Amygdala (tissue), 56 donors: ENCODE measurements around the gene ATXN2L.
A peak's percentile ranks its signal among the peaks of the same experiment; 100 is the strongest.
"Not testable (repeated sequence)": the region's sequence is repeated elsewhere in the genome, so short reads cannot be mapped to it uniquely, and the experiment has no call there.

Experiments
- DNase-seq, 56 donors: peaks; one replicate each; lab custom pipeline; 2025; lab: John Stamatoyannopoulos, UW

The ATXN2L gene

DNA sequence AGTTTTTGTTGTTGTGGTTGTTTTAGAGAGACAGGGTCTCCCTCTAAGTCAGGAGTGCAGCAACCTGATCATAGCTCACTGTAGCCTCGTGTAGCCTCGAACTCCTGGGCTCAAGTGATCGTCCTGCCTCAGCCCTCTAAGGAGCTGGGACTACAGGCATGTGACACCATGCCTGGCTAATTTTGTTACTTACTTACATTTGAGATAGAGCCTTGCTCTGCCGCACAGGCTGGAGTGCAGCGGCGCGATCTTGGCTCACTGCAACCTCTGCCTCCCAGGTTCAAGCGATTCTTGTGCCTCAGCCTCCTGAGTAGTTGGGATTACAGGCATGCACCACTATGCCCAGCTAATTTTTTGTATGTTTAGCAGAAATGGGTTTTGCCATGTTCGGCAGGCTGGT lies 44.8 kb downstream of the ATXN2L start:
- DNase-seq, result not testable (repeated sequence)

DNA sequence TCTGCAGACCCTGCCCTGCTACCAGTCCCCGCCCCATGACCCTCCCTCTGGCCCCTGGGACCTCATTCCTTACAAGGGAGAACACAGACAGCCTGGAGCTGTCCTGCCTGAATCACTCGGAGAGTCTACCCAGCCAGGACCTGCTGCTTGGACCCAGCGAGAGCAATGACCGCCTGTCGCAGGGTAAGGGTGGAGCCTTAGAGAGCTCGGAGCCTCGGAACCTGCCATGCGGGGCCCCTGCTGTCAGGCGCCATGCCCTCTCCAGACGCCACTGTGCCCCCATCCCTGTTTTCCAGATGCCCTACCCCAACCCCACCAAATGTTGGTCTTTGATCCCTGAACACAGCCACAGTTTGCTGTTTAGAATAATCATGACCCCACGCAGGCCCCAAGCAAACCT lies 46.4 kb downstream of the ATXN2L start:
- DNase-seq, result no peak

DNA sequence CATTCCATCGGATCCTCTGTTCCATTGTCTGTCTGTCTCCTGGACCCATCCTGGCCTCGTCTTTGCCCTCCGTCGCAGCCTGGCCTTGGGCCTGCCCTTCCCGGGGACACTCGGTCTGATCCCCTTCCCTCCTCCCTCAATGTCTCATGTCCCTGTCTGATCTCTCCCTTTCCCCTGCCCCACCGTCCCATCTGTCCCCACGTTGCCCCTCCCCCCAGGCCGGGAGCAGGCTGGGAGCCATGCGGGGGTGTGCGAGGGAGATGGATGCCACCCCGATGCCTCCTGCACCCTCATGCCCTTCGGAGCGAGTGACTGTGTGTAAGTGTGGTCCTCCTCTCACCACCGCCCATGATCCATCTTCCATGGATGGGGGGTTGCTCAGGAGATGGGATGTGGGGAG lies 50.2 kb downstream of the ATXN2L start:
- DNase-seq, result no peak

DNA sequence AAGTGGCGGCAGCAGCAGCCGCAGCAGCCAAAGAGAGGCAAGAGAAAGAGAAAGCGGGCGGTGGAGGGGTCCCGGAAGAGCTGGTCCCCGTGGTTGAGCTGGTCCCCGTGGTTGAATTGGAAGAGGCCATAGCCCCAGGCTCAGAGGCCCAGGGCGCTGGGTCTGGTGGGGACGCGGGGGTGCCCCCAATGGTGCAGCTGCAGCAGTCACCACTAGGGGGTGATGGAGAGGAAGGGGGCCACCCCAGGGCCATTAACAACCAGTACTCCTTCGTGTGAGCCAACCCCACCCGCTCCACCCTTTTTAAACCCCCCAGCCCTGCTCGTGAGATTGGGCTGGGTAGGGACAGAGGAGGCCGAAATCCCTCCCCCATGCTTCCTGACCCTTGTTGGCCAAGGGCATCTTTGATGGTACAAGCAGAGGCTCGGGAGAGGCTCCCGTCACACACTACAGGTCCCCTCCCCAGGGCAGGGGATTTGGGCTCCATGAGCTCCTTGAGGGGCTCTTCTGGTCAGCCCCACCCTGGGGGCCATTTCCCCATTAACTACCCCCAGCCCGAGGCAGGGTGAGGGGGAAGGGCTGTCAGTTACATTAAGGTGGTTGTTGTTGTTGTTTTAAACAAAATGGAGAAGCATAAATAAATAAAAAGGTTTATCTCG lies 50.9 kb downstream of the ATXN2L start:
- DNase-seq, result no peak

DNA sequence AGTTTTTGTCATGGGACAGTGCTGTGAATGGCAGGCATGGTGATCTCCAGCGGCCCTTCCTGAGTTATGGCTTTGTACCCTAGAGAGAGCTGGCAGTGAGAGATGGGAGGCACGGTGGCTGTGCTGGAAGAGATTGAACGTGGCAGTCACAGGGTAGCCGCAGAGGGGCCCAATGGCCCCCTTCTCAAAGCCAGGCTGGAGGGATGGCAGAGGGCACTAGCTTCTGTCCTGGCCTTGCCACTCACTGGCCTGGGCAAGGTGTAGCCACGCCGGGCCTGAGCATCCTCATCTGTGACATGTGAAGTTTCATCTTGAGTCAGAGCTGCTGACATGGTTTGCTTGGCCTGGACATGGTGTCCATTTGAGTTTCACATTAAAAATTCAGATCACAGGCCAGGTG lies 51.6 kb downstream of the ATXN2L start:
- DNase-seq, result no peak

DNA sequence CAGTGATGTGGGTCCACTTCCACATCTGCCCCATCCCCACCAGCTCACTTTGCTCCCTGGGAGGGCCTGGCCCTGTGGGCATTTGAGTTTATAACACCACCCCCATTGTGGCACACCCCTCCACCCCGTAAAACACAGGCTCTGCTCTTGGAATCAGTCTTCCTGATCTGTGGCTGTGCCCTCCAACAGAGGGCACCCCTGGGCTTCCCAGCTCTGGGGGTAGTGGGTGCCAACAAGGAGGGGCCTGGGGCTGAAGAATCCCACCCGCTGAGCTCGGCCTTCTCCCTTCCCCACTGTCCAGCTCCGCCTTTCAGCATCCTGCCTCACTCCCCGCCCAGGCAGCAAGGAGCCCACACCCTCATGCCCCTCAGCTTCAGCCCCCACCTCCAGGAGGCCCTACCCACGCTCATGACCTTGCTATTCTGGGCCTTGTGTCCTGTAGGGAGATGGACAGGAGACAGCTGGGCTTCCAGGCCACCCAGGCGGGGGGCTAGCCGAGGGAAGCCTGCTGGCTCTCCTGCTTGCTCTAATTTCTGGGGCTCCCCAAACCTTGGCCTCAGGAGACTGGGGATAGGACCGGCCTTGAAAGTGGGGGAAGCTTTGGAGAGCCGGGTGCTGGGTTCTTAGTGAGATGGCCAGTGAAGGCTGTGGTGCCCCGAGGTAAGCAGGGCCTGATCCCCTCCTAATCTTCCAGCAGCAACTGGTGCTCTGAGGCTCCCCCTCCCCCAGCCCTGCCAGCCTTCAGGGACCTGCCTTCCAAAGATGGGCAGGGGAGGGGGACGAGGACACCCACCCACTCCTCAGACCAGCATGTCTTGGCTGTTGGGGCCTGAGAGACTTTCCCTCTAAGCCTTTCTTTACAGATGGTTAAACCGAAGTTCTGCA lies 52.6 kb downstream of the ATXN2L start:
- no peak for DNase-seq

DNA sequence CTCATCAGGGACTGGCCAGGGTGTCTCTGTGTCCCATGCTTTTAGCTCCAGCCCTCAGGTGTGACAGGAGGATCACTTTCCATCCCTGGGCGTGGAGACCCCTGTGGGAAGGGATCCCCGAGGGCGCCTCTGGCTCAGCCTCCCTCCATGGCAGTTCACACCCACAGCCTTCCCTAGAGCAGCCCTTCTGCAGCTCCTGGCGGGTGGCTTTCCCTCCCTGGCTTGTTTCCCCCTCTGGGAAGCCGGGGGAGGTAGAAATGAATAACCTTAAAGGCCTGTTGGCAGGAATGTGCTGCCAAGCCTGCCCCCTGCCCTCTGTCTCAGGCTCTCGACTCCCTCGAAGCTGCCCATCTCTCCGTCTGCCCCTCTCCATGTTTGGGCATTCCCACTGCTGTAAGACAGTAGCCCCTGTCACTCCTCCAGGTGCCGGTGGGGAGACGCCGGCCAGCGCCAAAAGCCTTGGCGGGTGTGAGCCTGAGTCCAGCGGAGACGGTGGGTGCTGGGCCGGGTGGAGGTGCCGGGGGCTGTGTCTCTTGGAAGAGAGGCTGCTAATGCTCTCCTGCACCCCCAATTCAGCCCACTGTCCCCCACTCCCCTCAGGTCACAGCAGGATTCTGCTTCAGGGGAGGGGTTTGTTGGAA lies 53.3 kb downstream of the ATXN2L start:
- peak in 1 of 56 donors; percentile 2 for DNase-seq

DNA sequence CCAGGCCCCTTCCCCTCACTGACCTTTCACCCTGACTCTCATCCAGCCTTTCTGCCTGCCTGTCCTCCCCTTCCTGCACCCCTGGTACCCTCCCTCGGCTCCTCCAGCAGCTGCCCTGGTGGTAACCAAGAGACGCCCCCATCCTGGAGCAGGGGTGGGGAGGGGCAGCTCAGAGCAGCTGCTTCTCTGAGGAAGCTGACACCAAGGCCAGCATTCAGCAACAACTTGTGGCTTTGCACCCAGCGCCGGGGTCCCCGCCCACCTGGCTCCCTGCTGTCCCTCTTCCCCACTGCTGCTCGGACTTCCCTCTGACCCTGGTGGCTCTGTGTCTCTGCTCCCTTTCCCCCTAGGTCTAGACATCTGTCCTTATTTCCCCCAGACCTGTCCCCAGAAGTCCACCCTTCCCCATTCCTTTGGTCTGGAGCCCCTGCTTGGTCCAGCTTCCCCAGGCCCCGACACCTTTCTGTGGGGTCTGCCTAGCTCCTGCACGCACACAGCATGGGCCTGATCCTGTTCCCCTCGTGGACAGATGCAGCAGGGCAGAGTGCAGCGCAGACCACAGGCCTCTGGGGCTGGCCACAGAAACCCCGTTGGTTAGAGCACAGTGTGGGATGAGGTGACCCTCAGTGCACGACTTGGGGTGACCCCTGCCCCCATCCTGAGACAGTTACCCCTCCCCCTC lies 54.3 kb downstream of the ATXN2L start:
- DNase-seq, result no peak

DNA sequence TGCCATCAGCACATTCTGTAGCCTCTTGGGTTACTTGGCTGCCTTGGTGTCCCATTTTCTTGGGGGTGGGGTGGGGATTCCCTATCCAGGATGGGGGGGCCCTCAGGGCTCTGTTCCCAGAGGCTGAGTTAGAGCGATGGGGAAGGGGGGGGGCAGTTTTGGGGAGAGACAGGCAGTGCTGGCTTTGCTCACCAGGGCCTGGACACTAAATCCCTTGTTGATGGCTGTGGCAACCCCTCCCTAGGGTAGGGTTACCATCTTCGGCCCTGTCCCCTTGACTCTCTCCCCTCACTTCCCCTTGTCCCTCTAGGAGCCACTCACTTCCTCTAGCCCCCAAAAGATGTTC lies 54.8 kb downstream of the ATXN2L start:
- no peak for DNase-seq

DNA sequence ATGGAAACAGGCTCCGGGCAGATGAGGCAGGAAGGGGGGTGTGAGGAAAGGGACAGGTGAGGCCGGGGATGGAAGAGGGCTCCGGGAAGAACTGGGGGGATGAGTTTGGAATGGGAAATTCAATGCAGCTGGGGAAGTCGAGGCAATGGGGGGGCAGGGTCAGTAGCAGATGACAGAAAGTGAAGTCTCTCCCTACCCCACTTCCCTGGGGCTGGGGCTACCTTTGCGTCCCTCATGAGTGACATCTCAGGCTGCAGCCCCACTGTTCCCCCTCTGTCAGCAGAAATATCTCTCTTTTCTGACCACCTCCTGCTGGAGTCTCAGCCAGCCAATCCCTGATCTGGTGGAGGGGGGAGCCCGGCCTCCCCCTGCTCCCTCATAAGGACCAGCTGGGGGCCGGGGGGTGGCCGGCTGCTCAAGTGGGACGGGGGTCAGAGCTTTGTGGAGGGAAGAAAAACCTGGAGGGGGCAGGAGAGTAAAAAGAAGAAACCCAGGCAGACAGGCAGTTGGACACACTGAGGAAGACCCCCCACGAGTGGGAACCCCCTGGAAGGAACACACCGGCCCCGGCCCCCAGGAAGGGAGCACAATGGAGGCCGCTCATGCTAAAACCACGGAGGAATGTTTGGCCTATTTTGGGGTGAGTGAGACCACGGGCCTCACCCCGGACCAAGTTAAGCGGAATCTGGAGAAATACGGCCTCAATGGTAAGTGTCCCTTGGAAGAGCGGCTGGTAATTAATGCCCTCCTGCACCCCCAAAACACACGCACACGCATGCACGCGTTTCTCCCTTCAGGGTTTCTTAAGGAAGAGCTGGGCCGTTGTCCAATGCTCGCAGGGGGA lies 55.5 kb downstream of the ATXN2L start, which contains the start of gene ATP2A1:
Gene ATP2A1, plus strand, starts transcription at position 406 of the 844 bp plus-strand sequence. Its CDS starts 184 bp downstream, at position 590.
- DNase-seq, result no peak

DNA sequence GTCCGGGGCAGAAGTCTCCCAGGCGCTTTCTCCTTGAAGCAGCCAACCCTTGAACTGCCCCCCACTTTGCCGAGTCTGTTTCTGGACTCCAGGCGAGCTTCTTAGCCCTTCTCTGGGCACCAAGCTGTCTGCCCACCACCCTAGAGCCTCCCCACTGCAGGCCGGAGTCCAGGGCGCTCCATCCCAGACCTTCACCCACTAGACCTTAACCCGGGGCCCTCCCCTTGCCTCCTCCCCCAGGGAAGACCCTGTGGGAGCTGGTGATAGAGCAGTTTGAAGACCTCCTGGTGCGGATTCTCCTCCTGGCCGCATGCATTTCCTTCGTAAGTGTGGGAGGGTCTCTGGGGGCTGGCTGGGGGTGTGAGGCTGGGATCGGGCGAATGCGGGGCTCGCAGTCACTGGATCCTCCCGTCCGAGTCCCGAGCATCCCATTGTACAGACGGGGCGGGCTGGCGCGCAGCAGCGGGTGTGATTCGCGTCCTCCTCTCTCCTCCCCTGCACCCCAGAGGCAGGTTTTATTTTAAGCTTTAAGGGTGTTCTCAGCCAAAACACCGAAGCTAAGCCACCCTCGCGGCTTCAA lies 56.6 kb downstream of the ATXN2L start:
- DNase-seq, result peak in 2 of 56 donors; percentile 39 to 55

DNA sequence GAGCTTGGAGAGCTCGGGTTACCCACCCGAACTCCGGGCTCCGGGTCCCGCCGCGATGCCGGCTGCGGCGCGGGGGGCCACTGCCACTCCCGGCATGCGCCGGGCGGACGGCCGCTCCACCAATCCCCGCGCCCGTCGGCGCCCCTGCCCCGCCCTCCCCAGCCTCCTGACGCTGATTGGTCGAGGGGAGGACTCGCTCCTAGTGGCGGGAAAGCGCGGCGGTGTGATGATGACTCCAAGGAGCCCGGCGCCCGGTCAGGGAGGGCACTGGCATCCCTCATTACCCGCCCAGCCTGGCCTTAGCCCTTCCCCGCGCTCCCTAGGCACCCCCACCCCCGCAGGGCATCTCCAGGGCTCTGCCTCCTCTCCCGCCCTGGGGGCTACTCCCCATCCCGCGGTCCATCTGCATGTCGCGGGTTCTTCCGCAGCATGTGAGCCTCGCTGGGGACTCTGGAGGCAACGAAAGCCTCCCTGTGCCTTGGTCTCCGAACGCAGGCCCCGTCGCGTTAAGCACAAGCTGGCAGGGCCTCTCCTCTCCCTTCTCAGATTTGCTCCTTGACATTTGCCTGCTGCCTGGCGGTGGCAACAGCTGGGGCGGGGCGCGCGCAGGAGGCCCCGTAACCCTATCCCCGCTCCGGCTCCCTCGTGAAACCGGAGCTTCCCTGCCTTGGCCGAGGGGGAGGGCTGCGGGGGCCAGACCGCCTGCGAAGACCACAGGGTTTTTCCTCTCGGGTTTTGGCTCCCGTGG lies 57.2 kb downstream of the ATXN2L start:
- DNase-seq, result peak in 55 of 56 donors; percentile 32 to 92 (median 74)

DNA sequence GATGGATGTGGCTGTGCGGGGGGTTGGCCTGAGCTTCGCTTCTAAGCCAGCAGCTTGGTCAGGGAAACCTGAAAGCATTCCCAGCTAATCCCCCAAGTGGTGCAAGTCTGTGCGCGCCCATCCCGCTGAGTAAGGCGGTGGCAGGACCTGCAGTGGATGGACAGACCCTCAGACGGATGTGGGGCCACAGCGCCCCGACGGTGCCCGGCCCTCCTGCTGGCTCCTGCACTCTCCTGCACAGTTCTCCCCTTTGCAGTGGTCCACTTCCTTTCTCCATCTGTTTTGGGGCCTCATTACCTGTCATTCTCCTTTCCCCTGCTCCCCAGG lies 57.8 kb downstream of the ATXN2L start:
- DNase-seq, result no peak

DNA sequence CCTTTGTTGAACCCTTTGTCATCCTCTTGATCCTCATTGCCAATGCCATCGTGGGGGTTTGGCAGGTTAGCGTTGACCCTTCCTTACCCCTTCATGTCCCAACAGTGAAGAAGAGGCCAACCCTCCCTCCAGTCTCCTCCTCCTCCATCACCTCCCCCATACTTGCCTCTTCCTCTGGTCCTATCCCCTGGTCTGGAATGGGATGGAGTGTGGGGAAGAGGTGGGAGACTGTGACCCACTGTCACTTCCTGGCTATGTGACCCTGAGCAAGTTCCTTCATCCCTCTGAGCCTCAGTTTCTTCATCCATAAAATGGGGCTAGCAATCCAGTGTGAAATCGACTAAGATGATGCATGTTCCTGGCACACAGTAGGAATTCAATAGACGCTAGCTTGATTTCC lies 58.2 kb downstream of the ATXN2L start:
- DNase-seq, result no peak

DNA sequence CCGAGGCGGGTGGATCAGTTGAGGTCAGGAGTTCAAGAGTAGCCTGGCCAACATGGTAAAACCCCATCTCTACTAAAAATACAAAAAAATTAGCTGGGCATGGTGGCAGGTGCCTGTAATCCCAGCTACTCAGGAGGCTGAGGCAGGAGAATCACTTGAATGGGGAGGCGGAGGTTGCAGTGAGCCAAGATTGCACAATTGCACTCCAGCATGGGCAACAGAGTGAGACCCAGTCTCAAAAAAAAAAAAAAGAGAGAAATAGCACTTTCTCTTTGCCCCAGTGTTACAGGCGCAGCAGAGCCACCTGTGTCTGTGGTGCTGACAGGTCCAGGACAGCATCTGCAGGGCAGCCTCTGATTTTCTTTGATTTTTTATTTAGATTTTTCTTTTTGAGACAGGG lies 58.8 kb downstream of the ATXN2L start:
- not testable (repeated sequence) for DNase-seq

DNA sequence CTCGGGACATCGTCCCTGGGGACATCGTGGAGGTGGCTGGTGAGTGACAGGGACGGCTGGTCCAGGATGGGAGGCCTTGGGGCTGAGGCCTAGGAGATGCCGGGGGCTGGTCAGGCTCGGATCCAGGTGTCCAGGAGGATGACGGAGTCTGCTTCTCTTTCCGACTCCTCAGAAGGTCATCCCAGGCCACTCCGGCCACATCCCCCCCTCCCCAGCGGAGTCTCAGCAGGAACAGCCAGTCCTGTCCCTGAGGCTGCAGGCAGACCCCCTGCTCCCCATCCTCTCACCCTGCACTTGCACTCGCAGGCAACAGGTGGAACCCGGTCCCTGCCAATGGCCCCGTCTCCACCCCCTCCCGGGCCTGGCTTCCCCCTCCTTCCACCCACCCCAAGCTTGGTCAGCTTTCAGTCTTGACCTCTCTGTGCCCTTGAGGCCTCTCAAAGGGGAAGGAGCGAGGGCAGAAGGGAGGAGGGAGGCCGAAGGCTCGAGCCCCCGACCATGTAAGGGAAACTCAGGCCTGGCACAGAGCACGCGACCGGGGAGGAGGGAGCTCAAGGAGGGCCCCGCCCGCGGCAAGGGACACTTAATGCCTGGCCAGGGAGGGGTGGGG lies 59.9 kb downstream of the ATXN2L start:
- no peak for DNase-seq

DNA sequence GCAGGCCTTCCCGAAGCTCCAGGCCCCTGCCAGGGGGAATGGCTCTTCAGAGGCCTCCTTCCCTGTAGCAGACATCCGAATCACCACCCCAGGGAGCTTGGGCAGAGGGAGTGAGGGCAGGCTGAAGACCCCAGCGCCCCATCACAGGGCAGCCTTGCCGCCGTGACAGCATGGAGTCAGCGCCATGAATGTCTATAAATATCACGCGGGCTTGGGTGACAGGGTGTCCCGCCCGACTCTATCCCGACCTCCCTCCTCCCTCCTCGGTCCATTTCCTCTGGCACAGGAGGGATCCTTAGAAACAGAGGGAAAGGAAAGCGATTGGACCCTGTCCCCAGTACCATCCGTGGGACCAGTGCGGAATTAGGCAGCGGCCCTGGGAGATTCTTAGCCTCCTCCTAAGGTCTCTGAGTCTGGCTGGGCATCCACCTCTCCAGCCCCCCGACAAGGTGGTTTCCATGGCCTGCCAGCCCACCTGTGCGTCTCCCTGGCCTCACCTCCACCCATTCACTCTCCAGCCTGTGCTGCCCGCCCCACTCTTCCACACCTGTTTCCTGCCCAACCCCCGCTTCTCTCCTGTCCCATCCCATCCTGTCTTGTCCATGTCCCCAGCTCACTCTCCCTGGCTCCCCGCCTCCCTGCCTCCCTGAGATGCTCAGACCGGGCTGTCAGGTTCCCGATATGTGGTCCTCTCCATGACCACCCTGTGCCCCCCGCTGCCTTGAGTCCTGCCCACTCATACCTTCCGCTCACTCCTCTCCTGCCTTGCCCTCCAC lies 60.6 kb downstream of the ATXN2L start:
- no peak for DNase-seq

DNA sequence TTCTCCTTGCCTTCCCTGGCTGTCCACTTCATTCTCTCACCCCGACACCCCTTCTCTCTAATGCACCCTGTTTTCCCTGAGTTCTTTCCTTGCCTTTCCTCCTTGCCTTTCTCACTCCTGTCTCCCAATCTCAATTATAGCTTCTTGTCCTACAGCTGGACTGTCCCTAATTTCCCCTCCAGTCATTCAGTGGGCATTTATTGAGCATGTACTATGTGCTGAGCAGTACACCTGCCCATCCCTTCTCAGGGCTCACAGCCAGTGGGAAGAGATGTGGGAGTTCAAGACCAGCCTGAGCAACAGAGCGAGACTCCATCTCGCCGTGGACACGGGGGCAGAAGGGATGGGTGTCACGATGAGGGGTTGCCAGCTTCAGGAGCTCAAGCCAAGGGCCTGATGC lies 61.2 kb downstream of the ATXN2L start:
- no peak for DNase-seq
